Esophagus squamous epithelium (tissue), 4 donors: ENCODE results near the gene HECW1.

ENCODE experiments used
- CTCF ChIP-seq, 6 experiments: fragments of 450-650 bp in 4 of 6; fragments of 200-600 bp in 2 of 6; sonication (generic) in 2 of 6; IDR thresholded peaks; one replicate each; pipeline ENCODE4 v1.5.1; 2016 to 2019; ENCODE audit warnings: antibody characterized with exemption in 6 of 6, mild to moderate bottlenecking in 4 of 6, moderate library complexity in 4 of 6
- POLR2A ChIP-seq, 4 donors: fragments of 450-650 bp; IDR thresholded peaks; one replicate each; pipeline ENCODE4 v1.6.1; 2017; ENCODE audit warnings: antibody characterized with exemption in 4 of 4, mild to moderate bottlenecking in 4 of 4, moderate library complexity in 3 of 4

GRCh38 chr7:43212921-43213320 is 100.5 kb downstream of the HECW1 start:
- TF ChIP-seq POLR2A (IDR thresholded peaks at IDR 0.05) (no peak), CTCF (IDR thresholded peaks at IDR 0.05) (no peak)
